HG03196 (cell line): ENCODE measurements around the gene WFDC8.
"Not testable (repeated sequence)": the region's sequence is repeated elsewhere in the genome, so short reads cannot be mapped to it uniquely, and the experiment has no call there.

Experiments used
- ATAC-seq: cut with Tn5 transposase; IDR thresholded peaks from one replicate; pipeline ENCODE4 v1.9.1; 2021; ENCODE audit not compliant: unreplicated experiment

Gene WFDC8

DNA sequence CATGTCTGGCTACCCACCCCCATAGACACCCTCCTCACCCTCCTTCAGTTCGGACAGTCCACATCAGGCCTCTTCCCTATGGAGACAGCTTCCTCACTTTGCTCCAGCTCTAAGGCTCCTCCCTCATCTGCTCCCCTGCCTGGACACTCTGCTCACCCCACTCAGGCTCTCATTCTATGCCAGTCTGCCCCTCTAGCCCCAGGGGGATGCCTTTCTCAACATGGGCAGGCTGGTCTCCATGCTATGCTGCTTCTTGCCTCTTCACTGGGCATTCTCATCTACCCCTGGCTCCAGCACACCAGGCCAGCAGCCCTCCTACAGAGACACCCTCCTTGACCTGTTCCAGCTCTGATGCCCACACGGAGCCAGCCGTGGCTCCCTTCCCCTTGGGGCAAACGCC lies at the start of gene WFDC8:
TSS of gene WFDC8 (minus strand) at position 101 of the 400 bp plus-strand sequence. CDS start at position 64, 37 bp downstream.
- ATAC-seq, result no peak

DNA sequence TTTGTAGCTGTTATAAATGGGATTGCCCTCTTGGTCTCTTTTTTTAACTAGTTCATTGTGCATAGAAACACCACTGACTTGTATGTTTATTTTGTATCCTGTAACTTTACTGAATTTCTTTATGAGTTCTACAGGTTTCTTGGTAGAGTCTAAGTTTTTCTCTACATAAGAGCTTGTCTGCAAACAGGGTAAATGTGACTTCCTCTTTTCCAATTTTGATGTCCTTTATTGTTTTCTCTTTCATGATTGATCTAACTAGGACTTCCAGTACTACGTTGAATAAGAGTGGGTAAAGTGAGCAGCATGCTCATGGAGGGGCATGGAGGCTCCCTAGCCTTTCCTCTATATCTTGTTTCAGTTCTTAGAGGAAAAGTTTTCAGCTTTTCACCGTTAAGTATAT lies 47.5 kb upstream of the WFDC8 start:
- no peak for ATAC-seq

DNA sequence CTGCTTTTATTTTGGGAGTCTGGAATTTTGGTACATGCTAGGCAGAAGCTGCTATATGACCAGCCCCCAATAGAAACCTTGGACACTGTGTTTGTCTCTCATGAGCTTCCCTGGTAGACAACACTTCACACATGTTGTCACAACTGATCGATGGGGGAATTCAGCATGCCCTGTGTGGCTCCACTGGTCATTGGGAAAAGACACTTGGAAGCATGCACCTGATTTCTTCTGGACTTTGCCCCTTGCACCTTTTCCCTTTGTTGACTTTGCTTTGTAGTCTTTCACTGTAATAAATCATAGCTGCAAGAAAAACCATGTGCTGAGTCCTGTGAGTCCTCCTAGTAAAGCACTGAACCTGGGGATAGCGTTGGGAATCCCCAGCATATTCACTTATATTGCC lies 42.5 kb upstream of the WFDC8 start:
- no peak for ATAC-seq

GRCh38 chr20:45617591-45617990 lies 38.5 kb upstream of the WFDC8 start:
- ATAC-seq, result no peak

DNA sequence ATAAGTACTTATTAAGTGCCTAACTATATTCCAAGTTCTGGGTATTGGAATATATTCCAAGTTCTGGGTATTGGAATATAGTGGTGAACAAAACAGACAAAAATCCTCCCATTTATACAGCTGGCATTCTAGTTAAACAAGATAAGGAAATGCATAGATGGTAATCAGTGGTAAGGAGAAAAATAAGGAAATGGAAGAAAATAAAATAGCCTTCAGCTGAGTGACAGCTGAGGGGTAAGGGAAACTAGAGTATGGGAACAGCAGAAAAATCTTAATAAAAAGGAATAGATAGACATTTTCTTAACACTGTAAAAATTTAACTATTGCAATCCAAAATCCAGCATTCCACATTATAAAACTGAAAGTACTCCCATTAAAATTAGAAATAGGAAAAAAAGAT lies 33.2 kb upstream of the WFDC8 start:
- ATAC-seq, result no peak

DNA sequence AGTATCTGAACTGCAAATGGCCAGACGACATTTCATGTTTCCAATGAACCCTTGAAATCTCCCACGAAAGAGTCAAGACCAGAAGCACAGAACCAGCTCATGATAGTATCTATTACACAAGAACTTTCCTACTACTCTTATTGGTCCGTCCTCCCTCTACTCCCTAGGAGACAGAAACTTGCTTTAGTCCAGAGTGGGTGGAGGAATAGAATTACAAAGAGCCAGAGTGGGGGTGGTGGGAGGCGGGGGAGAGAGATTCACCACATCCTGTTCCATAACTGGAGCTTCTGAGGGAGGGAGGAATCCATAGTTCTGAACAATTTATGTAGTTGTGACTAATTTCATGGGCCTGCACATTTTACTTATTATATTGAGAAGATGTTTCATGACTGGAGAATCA lies 32.0 kb upstream of the WFDC8 start:
- ATAC-seq, result no peak

- ATAC-seq, result no peak
Observed at GRCh38 chr20:45607810-45608209, 28.7 kb upstream of the WFDC8 start.

DNA sequence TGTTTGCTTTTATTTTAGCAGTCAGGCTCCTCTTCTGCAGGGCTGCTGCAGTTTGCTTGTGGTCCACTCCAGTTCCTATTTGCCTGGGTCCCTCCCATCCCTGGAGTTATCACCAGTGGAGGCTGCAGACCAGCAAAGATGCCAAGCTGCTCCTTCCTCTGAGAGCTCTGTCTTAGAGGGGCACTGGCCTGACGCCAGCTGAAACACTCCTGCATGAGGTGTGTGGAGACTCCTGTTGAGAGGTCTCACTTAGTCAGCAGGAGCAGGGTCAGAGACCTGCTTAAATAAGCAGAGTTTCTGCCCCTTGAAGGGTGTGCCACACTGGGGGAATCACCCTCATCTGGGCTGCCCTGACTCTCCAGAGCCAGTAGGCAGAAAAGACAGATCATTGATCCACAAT lies 16.2 kb upstream of the WFDC8 start:
- no peak for ATAC-seq

GRCh38 chr20:45593498-45593897 lies 14.4 kb upstream of the WFDC8 start:
- no peak for ATAC-seq

GRCh38 chr20:45592574-45593189 lies 13.6 kb upstream of the WFDC8 start:
- no peak for ATAC-seq

GRCh38 chr20:45589725-45590124 lies 10.6 kb upstream of the WFDC8 start:
- ATAC-seq, result no peak

- ATAC-seq, result no peak
Observed at GRCh38 chr20:45588800-45589199, 9.7 kb upstream of the WFDC8 start.

GRCh38 chr20:45585986-45586385 lies 6.9 kb upstream of the WFDC8 start:
- ATAC-seq, result not testable (repeated sequence)

DNA sequence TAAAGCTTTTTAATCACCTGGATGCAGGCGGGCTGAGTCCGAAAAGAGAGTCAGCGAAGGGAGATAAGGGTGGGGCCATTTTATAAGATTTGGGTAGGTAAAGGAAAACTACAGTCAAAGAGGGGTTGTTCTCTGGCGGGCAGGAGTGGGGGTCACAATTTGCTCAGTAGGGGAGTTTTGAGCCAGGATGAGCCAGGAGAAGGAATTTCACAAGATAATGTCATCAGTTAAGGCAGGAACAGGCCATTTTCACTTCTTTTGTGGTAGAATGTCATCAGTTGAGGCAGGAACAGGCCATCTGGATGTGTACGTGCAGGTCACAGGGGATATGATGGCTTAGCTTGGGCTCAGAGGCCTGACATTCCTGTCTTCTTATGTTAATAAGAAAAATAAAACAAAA lies 5.2 kb upstream of the WFDC8 start:
- ATAC-seq, result not testable (repeated sequence)

DNA sequence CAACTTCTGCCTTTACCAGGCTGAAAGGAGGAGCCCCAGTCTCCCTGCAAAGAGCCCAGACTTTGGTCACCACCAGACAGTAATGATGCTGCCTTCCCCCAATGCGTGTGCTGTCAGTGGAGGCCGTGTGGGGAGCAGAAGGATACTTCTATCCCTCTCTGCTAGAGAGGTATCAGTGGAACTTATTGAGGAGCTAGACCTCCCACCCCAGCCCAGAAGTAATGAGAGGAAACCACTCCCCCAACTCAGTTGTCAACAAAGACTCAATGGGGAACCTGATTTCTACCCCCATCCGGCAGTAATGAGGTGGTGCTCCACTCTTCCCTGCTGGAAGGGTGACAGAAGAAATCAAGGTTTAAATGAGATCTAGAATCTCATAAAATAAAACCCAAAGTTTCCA lies 4.4 kb upstream of the WFDC8 start:
- no peak for ATAC-seq

DNA sequence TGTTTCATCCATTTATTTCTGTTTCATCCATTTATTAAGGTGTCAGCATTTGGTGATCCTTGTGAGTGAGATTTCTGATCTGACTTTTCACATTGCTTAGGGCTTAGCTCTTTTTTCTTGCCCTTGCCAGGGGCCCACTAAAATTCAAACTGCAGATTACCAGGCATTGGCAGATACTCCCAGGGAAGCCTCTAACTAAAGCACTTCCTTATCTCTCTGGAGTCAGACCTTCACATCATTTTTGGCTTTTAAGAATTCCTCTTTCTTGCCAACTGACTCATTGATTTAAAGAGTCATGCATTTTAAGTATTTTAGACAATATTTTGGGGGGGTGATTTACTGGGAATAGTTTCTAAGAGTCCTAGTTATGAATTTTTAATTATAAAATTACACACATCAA lies 2.6 kb upstream of the WFDC8 start:
- ATAC-seq, result no peak

DNA sequence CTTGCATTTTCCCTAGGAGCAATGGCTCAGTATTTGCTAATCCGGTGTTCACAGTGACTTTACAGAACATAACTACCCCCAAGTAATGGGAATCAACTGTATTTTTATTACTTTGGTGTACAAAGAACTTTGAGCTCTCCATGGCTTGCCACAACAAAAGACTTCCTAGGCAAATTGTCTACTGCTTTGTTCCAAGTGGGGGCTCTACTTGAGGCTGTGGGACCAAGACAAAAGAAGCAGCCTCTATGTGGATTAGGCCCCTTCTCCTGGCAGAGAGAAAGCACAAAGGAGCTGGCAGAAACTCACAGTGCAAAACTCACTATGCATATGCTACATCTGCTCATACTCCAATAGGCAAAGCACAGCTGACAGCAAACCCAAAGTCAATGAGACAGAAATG lies 853 bp downstream of the WFDC8 start:
- no peak for ATAC-seq

DNA sequence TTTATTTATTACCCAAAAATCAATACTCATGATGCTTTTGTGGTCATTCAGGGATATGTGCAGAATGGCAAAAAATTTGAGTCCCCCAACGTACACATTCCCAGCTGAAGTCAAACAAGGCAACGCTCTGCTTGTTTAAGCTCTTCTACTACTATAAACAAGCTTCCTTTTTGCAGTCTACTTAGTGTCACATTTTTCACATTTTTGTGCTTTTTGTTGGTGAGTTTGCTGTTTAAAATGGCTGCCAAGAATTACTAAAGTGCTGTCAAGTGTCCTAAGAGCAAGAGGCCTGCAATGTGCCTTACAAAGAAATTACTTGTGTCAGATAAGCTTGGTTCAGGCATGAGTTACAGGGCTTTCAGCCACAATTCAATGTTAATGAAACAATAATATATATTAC lies 2.1 kb downstream of the WFDC8 start:
- ATAC-seq, result no peak

- no peak for ATAC-seq
Observed at GRCh38 chr20:45575931-45576330, 3.2 kb downstream of the WFDC8 start.

GRCh38 chr20:45569650-45570049 lies 9.4 kb downstream of the WFDC8 start:
- ATAC-seq, result not testable (repeated sequence)

DNA sequence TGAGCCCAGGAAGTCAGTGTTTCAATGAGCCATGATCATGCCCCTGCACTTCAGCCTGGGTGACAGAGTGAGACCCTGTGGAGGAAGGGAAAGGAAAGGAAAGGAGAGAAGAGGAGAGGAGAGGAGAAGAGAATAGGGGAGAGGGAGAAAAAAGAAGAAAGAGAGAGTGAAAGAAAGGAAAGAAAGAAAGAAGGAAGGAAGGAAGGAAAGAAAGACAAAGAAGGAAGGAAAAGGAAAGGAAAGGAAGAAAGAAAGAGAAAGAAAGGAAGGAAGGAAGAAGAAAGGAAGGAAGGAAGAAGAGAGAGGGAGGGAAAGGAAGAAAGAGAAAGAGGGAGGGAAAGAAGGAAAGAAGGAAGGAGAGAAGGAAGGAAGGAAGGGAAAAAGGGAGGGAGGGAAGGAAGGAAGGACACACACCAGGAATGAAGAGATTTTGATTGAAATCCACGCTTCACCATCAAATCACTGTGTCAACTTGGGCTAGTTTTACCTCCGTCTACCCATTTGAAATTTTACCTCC lies 14.3 kb downstream of the WFDC8 start:
- ATAC-seq, result no peak

DNA sequence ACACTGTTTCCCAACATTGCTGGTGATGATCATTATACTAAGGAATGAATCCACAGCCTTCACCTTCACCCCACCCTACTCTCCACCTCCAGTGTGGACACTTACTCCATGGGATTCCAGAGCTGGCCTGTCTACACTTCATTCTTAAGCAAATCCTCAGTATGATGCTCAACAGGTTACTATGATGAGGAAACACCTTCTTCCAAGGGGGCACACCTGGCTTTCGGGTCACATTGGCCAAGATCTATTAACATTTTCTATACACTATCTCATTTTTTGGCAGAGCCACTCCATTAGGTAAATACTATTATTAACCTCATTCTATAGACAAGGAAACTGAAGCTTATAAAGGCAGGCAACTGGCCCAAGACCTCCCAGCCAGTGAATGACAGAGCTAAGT lies 23.9 kb downstream of the WFDC8 start:
- no peak for ATAC-seq

DNA sequence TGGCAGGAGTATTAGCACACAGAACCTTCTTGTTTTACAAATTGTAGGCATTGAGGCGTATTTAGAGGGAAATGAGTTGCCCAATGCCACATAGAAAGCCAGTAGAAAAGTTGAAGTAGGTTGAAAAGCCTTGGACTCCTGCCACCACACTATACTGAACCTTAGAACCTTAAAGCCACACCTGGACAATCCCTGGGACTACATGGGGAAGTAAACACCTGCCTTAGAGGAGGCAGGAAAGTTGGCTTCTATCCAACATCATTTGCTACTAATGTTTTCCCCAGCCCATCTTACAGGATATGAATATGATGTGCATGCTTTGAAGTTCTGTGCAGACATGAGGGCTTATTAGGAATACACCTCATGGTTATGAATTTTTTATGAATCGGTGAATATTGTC lies 26.6 kb downstream of the WFDC8 start:
- no peak for ATAC-seq
